ENCODE measurements around the gene HHIPL2. TPM values are rescaled to one million over a fixed set of nuclear protein-coding genes. Genes with fewer than 3 reads are reported as not detected.

HHIPL2 gene
- total RNA-seq, 4 donors from 2014 or later, result 0.21 to 1.5 TPM; not detected in 2

DNA sequence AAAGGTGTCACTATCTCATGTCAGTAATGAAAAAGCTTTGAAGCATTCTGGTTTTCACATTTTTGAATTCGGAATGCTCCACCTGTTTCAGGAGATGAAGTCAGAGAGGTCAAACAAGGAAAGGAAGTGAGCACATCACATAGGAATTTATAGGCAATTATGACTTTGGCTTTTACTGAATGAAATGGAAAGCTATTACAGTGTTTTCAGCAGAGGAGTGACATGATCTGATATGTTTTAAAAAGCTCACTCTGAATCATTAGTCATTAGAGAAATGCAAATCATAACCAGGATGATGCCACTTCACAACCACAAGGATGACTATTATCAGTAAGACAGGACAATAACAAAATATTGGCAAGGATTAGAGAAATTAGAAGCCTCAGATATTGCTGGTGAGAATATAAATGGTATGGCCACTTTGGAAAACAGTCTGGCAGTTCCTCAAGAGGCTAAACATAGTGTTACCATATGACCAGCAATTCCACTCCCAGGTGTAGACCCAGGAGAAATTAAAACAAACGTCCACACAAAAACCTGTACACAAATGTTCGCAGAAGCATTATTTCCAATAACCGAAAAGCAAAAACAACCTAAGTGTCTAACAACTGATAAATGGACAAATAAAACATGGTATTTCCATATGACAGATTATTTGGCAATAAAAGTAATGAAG lies 34.3 kb upstream of the HHIPL2 start:
- DNase-seq (ENCODE audit: low spot score in 2 of 2), result no peak
- Histone ChIP-seq H3K36me3 (peaks cover 0 to 34% (median 0%) of the 10 kb centered on the region in 3 donors), H3K27ac (no peak overlapping the region), H3K27me3 (no peaks in the 10 kb centered on the region), H3K9me3 (no peaks in the 10 kb centered on the region), H3K4me1 (peaks cover 0 to 14% (median 0%) of the 10 kb centered on the region in 4 donors), H3K4me3 (no peak overlapping the region)
- WGBS, 2 donors, result 83 to 88% methylated on average over 4 of the region's 4 CpGs
- TF ChIP-seq EP300 (IDR thresholded peaks at IDR 0.05), result no peak
- TF ChIP-seq, protein P1, sequence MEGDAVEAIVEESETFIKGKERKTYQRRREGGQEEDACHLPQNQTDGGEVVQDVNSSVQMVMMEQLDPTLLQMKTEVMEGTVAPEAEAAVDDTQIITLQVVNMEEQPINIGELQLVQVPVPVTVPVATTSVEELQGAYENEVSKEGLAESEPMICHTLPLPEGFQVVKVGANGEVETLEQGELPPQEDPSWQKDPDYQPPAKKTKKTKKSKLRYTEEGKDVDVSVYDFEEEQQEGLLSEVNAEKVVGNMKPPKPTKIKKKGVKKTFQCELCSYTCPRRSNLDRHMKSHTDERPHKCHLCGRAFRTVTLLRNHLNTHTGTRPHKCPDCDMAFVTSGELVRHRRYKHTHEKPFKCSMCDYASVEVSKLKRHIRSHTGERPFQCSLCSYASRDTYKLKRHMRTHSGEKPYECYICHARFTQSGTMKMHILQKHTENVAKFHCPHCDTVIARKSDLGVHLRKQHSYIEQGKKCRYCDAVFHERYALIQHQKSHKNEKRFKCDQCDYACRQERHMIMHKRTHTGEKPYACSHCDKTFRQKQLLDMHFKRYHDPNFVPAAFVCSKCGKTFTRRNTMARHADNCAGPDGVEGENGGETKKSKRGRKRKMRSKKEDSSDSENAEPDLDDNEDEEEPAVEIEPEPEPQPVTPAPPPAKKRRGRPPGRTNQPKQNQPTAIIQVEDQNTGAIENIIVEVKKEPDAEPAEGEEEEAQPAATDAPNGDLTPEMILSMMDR (IDR thresholded peaks at IDR 0.05), result no peak
- no peak for TF ChIP-seq POLR2A (IDR thresholded peaks at IDR 0.05)

DNA sequence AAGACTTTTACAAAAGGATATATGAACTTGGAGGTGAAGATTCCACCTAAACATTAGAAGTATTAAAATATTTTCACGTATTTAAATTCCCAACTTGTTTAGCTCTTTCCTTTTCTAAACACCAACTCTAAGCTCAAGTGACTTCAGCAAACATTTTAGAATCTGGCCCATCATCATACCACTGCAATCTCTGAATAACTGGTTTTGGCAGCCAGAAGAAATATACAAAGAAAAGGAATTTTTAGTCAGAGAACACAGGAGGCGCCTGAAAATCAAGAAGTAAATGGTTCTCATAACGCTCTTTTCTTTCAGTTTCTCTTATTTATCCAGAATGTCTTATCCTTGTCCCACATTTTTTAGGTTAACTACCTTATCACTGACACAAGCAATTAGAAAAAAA lies 31.4 kb upstream of the HHIPL2 start:
- Histone ChIP-seq H3K4me1 (peaks cover 0 to 8% (median 0%) of the 10 kb centered on the region in 4 donors), H3K9me3 (no peaks in the 10 kb centered on the region), H3K27me3 (no peaks in the 10 kb centered on the region), H3K27ac (no peak overlapping the region), H3K36me3 (peaks cover 0 to 49% (median 0%) of the 10 kb centered on the region in 3 donors), H3K4me3 (no peak overlapping the region)
- WGBS, 2 donors, result 95 to 97% methylated on average over 3 of the region's 3 CpGs
- TF ChIP-seq POLR2A (IDR thresholded peaks at IDR 0.05) (no peak), EP300 (IDR thresholded peaks at IDR 0.05) (no peak)
- TF ChIP-seq, protein P1 (IDR thresholded peaks at IDR 0.05), result no peak
- DNase-seq (ENCODE audit: low spot score in 2 of 2), result no peak

DNA sequence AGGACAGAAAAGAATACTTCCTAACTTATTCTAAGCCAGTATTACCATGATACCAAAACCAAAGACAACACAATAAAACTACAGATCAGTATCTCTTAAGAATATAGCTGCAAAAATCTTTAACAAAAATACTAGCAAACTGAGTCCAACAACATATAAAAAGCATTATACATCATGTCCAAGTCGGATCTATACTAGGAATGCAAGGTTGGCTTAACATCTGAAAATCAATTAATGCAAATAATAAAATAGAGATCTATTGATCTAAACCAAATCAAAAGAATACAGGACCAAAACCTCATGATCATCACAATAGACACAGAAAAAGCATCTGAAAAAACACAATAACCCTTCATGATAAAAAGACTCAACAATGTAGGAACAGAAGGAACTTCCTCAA lies 22.9 kb upstream of the HHIPL2 start:
- Histone ChIP-seq H3K4me1 (no peaks in the 10 kb centered on the region), H3K27ac (no peak overlapping the region), H3K9me3 (peaks cover 0 to 6% (median 0%) of the 10 kb centered on the region in 4 donors), H3K4me3 (no peak overlapping the region), H3K27me3 (no peaks in the 10 kb centered on the region), H3K36me3 (peaks cover 0 to 83% (median 0%) of the 10 kb centered on the region in 3 donors)
- 98% methylated on average over 1 of the region's 1 CpG for WGBS, 2 donors
- TF ChIP-seq, protein P1 (IDR thresholded peaks at IDR 0.05), result no peak
- TF ChIP-seq EP300 (IDR thresholded peaks at IDR 0.05) (no peak), POLR2A (IDR thresholded peaks at IDR 0.05) (no peak)
- DNase-seq (ENCODE audit: low spot score in 2 of 2), result no peak

DNA sequence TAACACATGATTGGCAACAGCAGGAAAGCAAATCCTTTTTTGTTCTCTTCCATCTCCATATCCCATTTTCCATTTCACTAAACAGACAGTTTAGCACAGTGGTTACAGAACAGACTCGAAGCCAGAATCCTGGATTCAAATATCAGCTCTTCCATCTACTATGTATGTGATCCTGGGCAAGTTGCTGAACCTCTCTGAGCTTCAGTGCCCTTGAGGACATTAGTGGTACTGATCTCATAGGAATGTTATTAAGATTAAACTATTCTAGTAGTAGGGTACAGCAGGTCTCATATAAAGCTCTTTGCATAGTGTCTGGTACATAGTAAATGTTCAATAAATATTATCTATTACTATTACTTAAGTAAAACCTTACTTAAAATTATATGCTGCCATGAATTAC lies 13.8 kb upstream of the HHIPL2 start:
- H3K4me3 ChIP-seq, result no peak overlapping the region
- TF ChIP-seq, protein P1 (IDR thresholded peaks at IDR 0.05), result no peak
- TF ChIP-seq EP300 (IDR thresholded peaks at IDR 0.05) (no peak), POLR2A (IDR thresholded peaks at IDR 0.05) (no peak)
- peaks cover 0 to 74% (median 0%) of the 10 kb centered on the region in 3 donors for H3K36me3 ChIP-seq
- H3K4me1 ChIP-seq, result no peaks in the 10 kb centered on the region
- DNase-seq (ENCODE audit: low spot score in 2 of 2), result no peak
- H3K27ac ChIP-seq, result no peak overlapping the region
- H3K9me3 ChIP-seq, result no peaks in the 10 kb centered on the region
- WGBS, 2 donors, result 89 to 100% methylated on average over 1 of the region's 1 CpG
- no peaks in the 10 kb centered on the region for H3K27me3 ChIP-seq

DNA sequence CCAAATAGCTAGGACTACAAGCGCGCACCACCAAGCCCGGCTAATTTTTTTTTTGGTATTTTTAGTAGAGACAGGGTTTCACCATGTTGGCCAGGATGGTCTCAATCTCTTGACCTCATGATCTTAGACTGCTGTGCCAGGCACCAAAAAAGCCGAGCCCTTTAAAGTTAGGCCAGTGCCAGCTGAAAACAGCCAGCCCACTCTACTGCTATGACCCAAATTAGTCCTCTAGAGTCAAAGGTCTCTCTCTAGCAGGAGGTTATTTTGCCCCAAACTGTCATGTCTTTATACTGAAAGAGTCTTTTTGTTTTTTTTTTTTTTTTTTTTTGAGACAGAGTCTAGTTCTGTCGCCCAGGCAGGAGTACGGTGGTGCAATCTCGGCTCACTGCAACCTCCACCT lies 9.7 kb upstream of the HHIPL2 start:
- peaks cover 0 to 71% (median 0%) of the 10 kb centered on the region in 3 donors for H3K36me3 ChIP-seq
- no peak for DNase-seq (ENCODE audit: low spot score in 2 of 2)
- H3K27me3 ChIP-seq, result no peaks in the 10 kb centered on the region
- no peak overlapping the region for H3K27ac ChIP-seq
- TF ChIP-seq POLR2A (IDR thresholded peaks at IDR 0.05) (no peak), EP300 (IDR thresholded peaks at IDR 0.05) (no peak)
- TF ChIP-seq, protein P1 (IDR thresholded peaks at IDR 0.05), result no peak
- H3K4me1 ChIP-seq, result no peaks in the 10 kb centered on the region
- no peak overlapping the region for H3K4me3 ChIP-seq
- WGBS, 2 donors, result 84 to 90% methylated on average over 7 of the region's 7 CpGs
- H3K9me3 ChIP-seq, result no peaks in the 10 kb centered on the region
